HG02884 (cell line): ENCODE results near the gene GALC.

Experiments used
- ATAC-seq: cut with Tn5 transposase; IDR thresholded peaks from one replicate; pipeline ENCODE4 v1.9.1; 2021; ENCODE audit warnings: mild to moderate bottlenecking, moderate library complexity; ENCODE audit not compliant: unreplicated experiment

Gene GALC

GRCh38 chr14:88007608-88008007 is 14.6 kb upstream of the GALC start:
- no peak for ATAC-seq

- ATAC-seq, result peak; percentile 93
These were observed 13.2 kb upstream of the GALC start for GRCh38 chr14:88005978-88006851.

- peak; percentile 61 for ATAC-seq
These were observed 12.1 kb upstream of the GALC start, which contains the start of gene GPR65 for GRCh38 chr14:88005050-88005481. GPR65 (plus strand) TSS chr14:88005135; CDS start chr14:88010848, 5,713 bp downstream.

- no peak for ATAC-seq
These were observed 11.6 kb upstream of the GALC start for GRCh38 chr14:88004506-88005036.

GRCh38 chr14:88003425-88003824 is 10.4 kb upstream of the GALC start:
- no peak for ATAC-seq

- ATAC-seq, result no peak
These were observed 9.6 kb upstream of the GALC start for GRCh38 chr14:88002421-88003075.

GRCh38 chr14:87999277-87999676 is 6.3 kb upstream of the GALC start:
- no peak for ATAC-seq

- no peak for ATAC-seq
These were observed 5.5 kb upstream of the GALC start for GRCh38 chr14:87998482-87998881.

- no peak for ATAC-seq
These were observed 3.3 kb upstream of the GALC start for GRCh38 chr14:87996291-87996592.

GRCh38 chr14:87995500-87996290 is 2.7 kb upstream of the GALC start:
- ATAC-seq, result no peak

- peak; percentile 27 for ATAC-seq
These were observed 2.0 kb upstream of the GALC start for GRCh38 chr14:87994974-87995373.

GRCh38 chr14:87992346-87992717 is 650 bp downstream of the GALC start:
- peak; percentile 13 for ATAC-seq

GRCh38 chr14:87990682-87991081 is 2.3 kb downstream of the GALC start:
- no peak for ATAC-seq

GRCh38 chr14:87989956-87990299 is 3.1 kb downstream of the GALC start:
- no peak for ATAC-seq

- no peak for ATAC-seq
These were observed 3.6 kb downstream of the GALC start for GRCh38 chr14:87989221-87989955.

- no peak for ATAC-seq
These were observed 13.3 kb downstream of the GALC start for GRCh38 chr14:87979689-87980088.

GRCh38 chr14:87975636-87976035 is 17.3 kb downstream of the GALC start:
- no peak for ATAC-seq

GRCh38 chr14:87971010-87971409 is 22.0 kb downstream of the GALC start:
- peak; percentile 93 for ATAC-seq

GRCh38 chr14:87967496-87967895 is 25.5 kb downstream of the GALC start:
- no peak for ATAC-seq

- no peak for ATAC-seq
These were observed 26.2 kb downstream of the GALC start for GRCh38 chr14:87966816-87967215.

- ATAC-seq, result no peak
These were observed 31.7 kb downstream of the GALC start for GRCh38 chr14:87961246-87961645.
